Measurements from ENCODE around the gene NEK6. TPM values are rescaled to one million over a fixed set of nuclear protein-coding genes. Genes with fewer than 3 reads are reported as not detected.

NEK6 gene
- total RNA-seq, 1 donor from 2014 or later, result 137 TPM

DNA sequence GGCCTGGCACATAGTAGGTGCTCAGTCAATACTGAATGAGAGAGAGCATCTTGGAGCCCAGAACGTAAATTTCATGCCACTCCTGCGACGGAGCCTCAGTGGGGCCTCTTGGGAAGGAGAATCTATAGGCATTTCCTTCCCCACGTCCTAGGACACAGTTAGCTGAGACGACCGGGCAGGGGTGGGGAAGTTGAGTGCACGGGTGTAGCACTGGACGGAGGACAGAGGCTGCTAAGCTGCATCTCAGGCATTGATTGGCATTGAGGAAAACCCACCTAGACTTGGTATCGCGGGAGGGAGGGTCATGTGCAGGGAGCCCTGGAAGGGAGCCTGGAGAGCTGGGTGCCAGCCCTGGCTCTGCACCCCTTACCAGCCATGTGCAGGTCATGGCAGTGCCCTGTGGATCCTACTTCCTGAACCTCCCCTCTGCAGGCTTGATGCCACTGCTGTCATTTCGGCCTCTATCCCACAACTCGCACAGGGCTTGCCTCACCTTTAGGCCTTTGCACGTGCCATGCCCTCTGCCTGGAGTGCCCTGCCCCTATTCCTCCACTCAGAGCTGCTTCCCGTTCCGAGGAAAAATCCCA lies 25.6 kb downstream of the NEK6 start:
- intact Hi-C loops (cut with DNase I), result no loop called here
- no peak for TF ChIP-seq CTCF (IDR thresholded peaks at IDR 0.05)
- Histone ChIP-seq H3K36me3 (no peaks in the 10 kb centered on the region), H3K4me1 (peaks cover 89% of the 10 kb centered on the region), H3K9me3 (no peaks in the 10 kb centered on the region), H3K4me3 (no peak overlapping the region), H3K27me3 (no peaks in the 10 kb centered on the region), H3K27ac (peak overlapping the region; percentile 90)
- DNase-seq (no peak), ATAC-seq (peak; percentile 1)

DNA sequence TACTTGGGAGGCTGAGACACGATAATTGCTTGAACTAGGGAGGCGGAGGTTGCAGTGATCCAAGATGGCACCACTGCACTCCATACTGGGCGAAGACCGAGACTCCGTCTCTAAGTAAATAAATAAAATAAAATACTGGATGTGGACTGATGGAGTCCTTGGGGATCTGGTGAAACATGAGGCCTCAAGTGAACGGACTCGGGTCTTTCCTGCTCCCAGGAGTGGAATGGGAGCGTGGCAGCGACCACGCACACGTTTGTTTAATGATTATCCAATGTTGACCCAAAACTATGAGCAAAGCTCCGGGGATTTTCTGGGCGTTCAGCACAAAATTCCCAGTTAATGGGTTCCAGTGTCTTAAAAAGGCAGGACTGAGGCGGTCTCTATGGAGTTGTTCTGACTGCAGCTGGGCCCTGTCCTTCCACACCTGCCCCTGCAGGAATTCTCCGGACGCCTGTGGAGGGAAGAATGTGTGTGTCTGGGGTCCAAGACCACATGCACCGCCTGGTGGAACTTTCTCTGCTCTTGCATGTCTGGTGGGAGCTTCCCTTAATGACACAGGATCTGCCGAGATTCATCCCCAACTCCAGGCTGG lies 26.6 kb downstream of the NEK6 start:
- ATAC-seq (no peak), DNase-seq (no peak)
- Histone ChIP-seq H3K4me3 (no peak overlapping the region), H3K27ac (peak overlapping the region; percentile 90), H3K9me3 (no peaks in the 10 kb centered on the region), H3K27me3 (no peaks in the 10 kb centered on the region), H3K36me3 (no peaks in the 10 kb centered on the region), H3K4me1 (peaks cover 87% of the 10 kb centered on the region)
- intact Hi-C loops (cut with DNase I), result no loop called here
- no peak for TF ChIP-seq CTCF (IDR thresholded peaks at IDR 0.05)

GRCh38 chr9:124284940-124285441 lies 27.2 kb downstream of the NEK6 start:
- DNase-seq, result no peak
- peak overlapping the region; percentile 90 for H3K27ac ChIP-seq
- no peaks in the 10 kb centered on the region for H3K27me3 ChIP-seq
- no peak for TF ChIP-seq CTCF (IDR thresholded peaks at IDR 0.05)
- H3K9me3 ChIP-seq, result no peaks in the 10 kb centered on the region
- intact Hi-C loops (cut with DNase I), result no loop called here
- H3K4me3 ChIP-seq, result no peak overlapping the region
- no peaks in the 10 kb centered on the region for H3K36me3 ChIP-seq
- no peak for ATAC-seq
- H3K4me1 ChIP-seq, result peaks cover 87% of the 10 kb centered on the region

GRCh38 chr9:124285490-124285889 lies 27.7 kb downstream of the NEK6 start:
- no peak overlapping the region for H3K4me3 ChIP-seq
- peaks cover 87% of the 10 kb centered on the region for H3K4me1 ChIP-seq
- no peak for DNase-seq
- intact Hi-C loops (cut with DNase I), result no loop called here
- peak overlapping the region; percentile 90 for H3K27ac ChIP-seq
- no peaks in the 10 kb centered on the region for H3K27me3 ChIP-seq
- no peak for TF ChIP-seq CTCF (IDR thresholded peaks at IDR 0.05)
- H3K9me3 ChIP-seq, result no peaks in the 10 kb centered on the region
- ATAC-seq, result no peak
- no peaks in the 10 kb centered on the region for H3K36me3 ChIP-seq

DNA sequence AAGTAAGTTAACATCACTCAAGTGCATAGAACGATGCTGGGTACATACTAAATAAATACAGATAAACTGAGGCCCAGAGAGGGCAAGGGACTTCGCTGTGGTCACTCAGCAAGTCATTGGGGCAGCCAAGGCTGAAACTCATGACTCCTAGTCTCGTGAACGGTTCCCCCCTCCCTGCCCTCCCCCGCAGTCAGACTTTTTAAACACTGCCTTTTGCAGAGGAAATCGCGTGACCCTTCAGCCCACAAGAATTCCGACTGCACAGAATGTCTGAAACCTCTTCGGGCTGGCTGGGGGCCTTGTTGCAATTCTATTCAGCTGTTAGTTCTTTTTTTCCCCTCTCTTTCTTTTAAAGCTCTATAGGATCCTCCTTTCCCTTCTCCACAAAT lies 28.1 kb downstream of the NEK6 start:
- H3K4me1 ChIP-seq, result peaks cover 85% of the 10 kb centered on the region

More for the DNA sequence above, 28.1 kb downstream of the NEK6 start:
- Histone ChIP-seq H3K27ac (peak overlapping the region; percentile 90), H3K9me3 (no peaks in the 10 kb centered on the region), H3K36me3 (no peaks in the 10 kb centered on the region), H3K4me3 (peak overlapping the region; percentile 8), H3K27me3 (no peaks in the 10 kb centered on the region)
- DNase-seq, result peak; percentile 84
- peak; percentile 65 for ATAC-seq
- no peak for TF ChIP-seq CTCF (IDR thresholded peaks at IDR 0.05)
- intact Hi-C loops (cut with DNase I), result no loop called here
